Kidney (tissue), 14 donors: ENCODE results near the gene CCDC13. TPM values are rescaled to one million over a fixed set of nuclear protein-coding genes. Genes with fewer than 3 reads are reported as not detected.

Experiments
- DNase-seq, 5 donors: peaks; one replicate each; pipeline ENCODE4 v3.0.0-alpha.2; 2013 to 2020
- FAIRE-seq: peaks from 2 replicates; lab custom pipeline; 2012; peaks lifted over from hg19 to GRCh38; lab: Jason Lieb, UNC
- H3K27ac ChIP-seq, 2 donors: one replicate each; pipeline ENCODE4 v1.7.0; 2013; ENCODE audit warnings: low read depth in 2 of 2, low read length in 2 of 2, inconsistent platforms in 1 of 2
- H3K27me3 ChIP-seq: one replicate; pipeline ENCODE4 v1.7.1; 2013; ENCODE audit warnings: low read length, inconsistent platforms; ENCODE audit not compliant: control insufficient read depth, insufficient read depth
- H3K36me3 ChIP-seq, 3 donors: one replicate each; pipeline versions ENCODE4 v1.7.0 to v1.7.1; 2013; ENCODE audit warnings: low read length in 3 of 3, control low read depth in 1 of 3, inconsistent platforms in 1 of 3; ENCODE audit not compliant: insufficient read depth in 3 of 3, control insufficient read depth in 2 of 3
- H3K4me1 ChIP-seq, 3 donors: one replicate each; pipeline versions ENCODE4 v1.7.0 to v1.7.1; 2013; ENCODE audit warnings: low read length in 3 of 3, inconsistent platforms in 1 of 3, low read depth in 1 of 3; ENCODE audit not compliant: control insufficient read depth in 2 of 3, insufficient read depth in 2 of 3
- H3K4me3 ChIP-seq, 3 donors: one replicate each; pipeline versions ENCODE4 v1.7.0 to v1.8.1; 2013; ENCODE audit warnings: low read length in 3 of 3, control low read depth in 1 of 3, inconsistent platforms in 1 of 3
- H3K9ac ChIP-seq, 3 donors: one replicate each; pipeline versions ENCODE4 v1.7.0 to v1.7.1; 2013; ENCODE audit warnings: low read length in 3 of 3, control low read depth in 1 of 3, inconsistent platforms in 1 of 3
- H3K9me3 ChIP-seq, 3 donors: one replicate each; pipeline versions ENCODE4 v1.7.0 to v1.7.1; 2013; ENCODE audit warnings: low read length in 3 of 3, control low read depth in 1 of 3, inconsistent platforms in 1 of 3; ENCODE audit not compliant: control insufficient read depth in 2 of 3, insufficient read depth in 1 of 3
- intact Hi-C: fragments of 100-400 bp; cut with DNase I; formaldehyde crosslinking; loops from one replicate; pipeline ENCODE4 v1.11.1; 2022
- polyA plus RNA-seq: library from polyadenylated mRNA; stranded (reverse); fragments of 350-450 nt; fragmentation: Illumina TruSeq; extraction: RNeasy Lipid Tissue Mini Kit (QIAGEN cat#74804); gene quantifications from one replicate; pipeline ENCODE4 v1.2.3, GENCODE V29; 2014; ENCODE audit warnings: low read depth, low replicate concordance; ENCODE audit not compliant: insufficient read depth
- total RNA-seq: library from RNA; stranded (reverse); fragmentation: NEBNext Ultra II Directional; extraction: Animal tissue kit (Norgen Biotek cat#: 25700); gene quantifications from one replicate; pipeline ENCODE4 v1.2.1, GENCODE V29; 2021
- TF ChIP-seq, protein P1 (sequence below): IDR thresholded peaks from 3 replicates; pipeline ENCODE4 v1.5.1; 2012; ENCODE audit warnings: mild to moderate bottlenecking, moderate library complexity, borderline replicate concordance; ENCODE audit not compliant: insufficient read depth; ENCODE audit errors: extremely low read depth
- donor health status: control.
- donor health status: control.
- donor health status: control.
- donor health status: control.
- donor health status: control.
- donor health status: DM: yes; HTN: yes; CAD: no.
- donor health status: Normal renal cell carcinoma (clear cell type).

Gene CCDC13
- total and polyA plus RNA-seq, 2 donors from 2014 or later: 5.3 to 7.0 TPM

DNA sequence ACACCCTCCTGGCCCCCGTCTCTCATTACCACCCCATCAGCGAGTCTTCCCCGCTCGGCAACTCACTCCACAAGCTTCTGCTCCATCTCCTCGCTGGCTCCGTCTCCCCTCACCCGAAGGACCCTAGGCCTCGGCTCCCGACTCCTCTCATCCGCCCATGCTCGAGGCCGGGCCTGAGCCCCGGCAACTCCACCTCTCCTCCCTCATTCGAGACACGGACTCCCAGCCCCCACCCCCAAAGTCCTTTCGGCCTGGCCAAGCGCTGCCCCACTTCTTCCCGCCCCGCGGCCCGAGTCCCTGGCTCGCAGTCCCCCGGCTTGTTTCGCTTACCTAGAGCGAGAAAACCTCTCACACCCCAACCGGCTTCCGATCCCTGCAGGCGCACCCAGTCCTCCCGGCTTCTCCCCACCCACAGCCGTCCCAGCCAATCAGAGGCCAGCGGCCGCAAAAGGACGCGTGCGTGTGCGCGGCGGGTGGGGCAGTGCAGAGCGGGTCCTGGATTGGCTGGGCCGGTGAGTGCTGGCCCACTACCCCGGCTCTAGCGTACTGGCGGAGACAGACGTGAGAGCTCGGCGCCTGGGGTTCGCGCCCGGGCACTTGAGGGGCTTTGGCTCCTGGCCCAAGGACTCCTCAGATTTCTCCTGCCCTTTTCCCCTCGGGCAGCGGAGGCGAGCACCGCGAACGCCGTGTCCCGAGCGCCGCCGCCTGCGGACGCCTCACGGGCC is 31.2 kb upstream of the CCDC13 start, which contains the start of gene HIGD1A:
HIGD1A (minus strand) TSS at position 385 of the 725 bp plus-strand sequence. CDS start 10,237 bp downstream, outside the sequence.
- FAIRE-seq (peak; percentile 61), DNase-seq (peak; percentile 97 to 99 (median 98))
- H3K9ac ChIP-seq: peak within 1 kb of the TSS; percentile 90 to 95 (median 93)
- no peaks in the 10 kb centered on the region for H3K27me3 ChIP-seq
- H3K27ac ChIP-seq: peak within 1 kb of the TSS; percentile 97 to 99
- H3K4me1 ChIP-seq: peaks cover 2 to 15% (median 15%) of the 10 kb centered on the region in 3 donors
- H3K9me3 ChIP-seq: no peaks in the 10 kb centered on the region
- intact Hi-C loops: no loop called here
- H3K4me3 ChIP-seq: peak within 1 kb of the TSS; percentile 86 to 94 (median 88)
- no peaks in the 10 kb centered on the region for H3K36me3 ChIP-seq
- TF ChIP-seq, protein P1, sequence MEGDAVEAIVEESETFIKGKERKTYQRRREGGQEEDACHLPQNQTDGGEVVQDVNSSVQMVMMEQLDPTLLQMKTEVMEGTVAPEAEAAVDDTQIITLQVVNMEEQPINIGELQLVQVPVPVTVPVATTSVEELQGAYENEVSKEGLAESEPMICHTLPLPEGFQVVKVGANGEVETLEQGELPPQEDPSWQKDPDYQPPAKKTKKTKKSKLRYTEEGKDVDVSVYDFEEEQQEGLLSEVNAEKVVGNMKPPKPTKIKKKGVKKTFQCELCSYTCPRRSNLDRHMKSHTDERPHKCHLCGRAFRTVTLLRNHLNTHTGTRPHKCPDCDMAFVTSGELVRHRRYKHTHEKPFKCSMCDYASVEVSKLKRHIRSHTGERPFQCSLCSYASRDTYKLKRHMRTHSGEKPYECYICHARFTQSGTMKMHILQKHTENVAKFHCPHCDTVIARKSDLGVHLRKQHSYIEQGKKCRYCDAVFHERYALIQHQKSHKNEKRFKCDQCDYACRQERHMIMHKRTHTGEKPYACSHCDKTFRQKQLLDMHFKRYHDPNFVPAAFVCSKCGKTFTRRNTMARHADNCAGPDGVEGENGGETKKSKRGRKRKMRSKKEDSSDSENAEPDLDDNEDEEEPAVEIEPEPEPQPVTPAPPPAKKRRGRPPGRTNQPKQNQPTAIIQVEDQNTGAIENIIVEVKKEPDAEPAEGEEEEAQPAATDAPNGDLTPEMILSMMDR: no peak

DNA sequence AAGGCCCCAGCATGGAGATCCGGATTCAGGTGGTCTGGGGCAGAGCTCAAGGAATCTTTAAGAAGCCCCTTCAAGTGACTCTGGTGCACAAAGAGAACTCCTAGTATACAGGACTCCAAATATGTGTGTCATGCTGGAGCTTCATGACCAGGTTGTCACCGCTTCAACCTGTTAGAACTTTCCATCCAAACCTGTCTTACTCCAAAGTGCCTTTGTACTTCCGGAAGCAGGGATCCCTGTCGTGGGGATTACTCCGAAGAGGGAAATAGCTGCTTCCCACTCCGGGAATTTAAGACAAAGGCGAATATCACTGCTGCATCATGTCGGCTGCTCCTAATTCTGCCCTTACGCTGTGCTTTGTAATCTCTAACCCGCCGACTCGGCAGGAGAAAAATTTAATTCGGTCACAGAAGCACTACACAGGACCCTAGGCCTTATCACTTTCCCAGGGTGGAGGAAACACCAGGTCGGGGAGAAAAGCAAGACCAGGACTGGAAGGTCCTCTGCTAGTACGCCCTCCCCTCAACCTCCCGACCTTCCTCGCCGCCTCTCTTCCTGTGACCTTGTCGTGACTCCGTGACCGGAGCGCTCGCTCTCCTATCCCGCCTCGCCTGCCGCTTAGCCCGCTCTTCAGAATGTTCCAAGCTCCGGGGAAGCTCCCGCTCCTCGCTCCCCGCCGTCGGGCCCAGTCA is 30.5 kb upstream of the CCDC13 start:
- peak overlapping the region; percentile 88 to 95 (median 90) for H3K9ac ChIP-seq
- FAIRE-seq (no peak), DNase-seq (peak; percentile 64 to 85 (median 76))
- H3K27me3 ChIP-seq: no peaks in the 10 kb centered on the region
- H3K4me3 ChIP-seq: peak overlapping the region; percentile 86 to 94 (median 88)
- TF ChIP-seq, protein P1: no peak
- H3K36me3 ChIP-seq: no peaks in the 10 kb centered on the region
- no peaks in the 10 kb centered on the region for H3K9me3 ChIP-seq
- peak overlapping the region; percentile 97 to 99 for H3K27ac ChIP-seq
- H3K4me1 ChIP-seq: peaks cover 2 to 15% (median 15%) of the 10 kb centered on the region in 3 donors
- intact Hi-C loops: no loop called here

DNA sequence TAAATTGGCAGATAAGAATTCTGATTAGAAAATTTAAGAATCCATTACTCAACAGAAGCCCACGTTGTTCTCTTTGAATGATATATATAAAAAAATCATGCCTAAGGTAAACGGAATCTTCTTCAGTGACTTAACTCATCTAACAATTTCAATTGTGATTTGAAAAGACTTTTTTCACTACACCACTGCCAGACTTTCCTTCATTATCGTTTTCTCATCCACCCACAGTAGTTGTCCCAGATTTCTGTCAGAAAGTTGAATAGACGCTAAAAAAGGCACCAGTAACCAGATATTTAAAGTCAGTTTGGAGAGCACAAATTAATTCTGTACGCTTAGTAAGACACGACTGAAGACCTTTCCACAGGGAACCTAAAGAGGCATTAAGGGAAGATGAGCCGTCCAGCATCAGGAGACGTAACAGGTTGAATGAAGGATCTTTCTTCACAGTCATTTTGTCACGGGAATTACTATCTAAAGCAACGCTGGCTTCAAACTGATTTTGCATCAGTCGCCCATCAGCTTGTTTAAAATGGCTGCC is 29.9 kb upstream of the CCDC13 start:
- H3K4me1 ChIP-seq: peaks cover 2 to 15% (median 15%) of the 10 kb centered on the region in 3 donors
- H3K9me3 ChIP-seq: no peaks in the 10 kb centered on the region
- DNase-seq (no peak), FAIRE-seq (no peak)
- intact Hi-C loops: no loop called here
- TF ChIP-seq, protein P1: no peak
- no peaks in the 10 kb centered on the region for H3K36me3 ChIP-seq
- H3K27me3 ChIP-seq: no peaks in the 10 kb centered on the region
- peak overlapping the region; percentile 86 to 94 (median 88) for H3K4me3 ChIP-seq
- H3K27ac ChIP-seq: peak overlapping the region; percentile 97 to 99
- peak overlapping the region; percentile 54 to 95 (median 90) for H3K9ac ChIP-seq
